Neutrophil (primary cell): ENCODE results near the gene C14orf180.

Experiments used
- H3K27ac ChIP-seq: fragments of 200-600 bp; sonication (generic); 2 replicates; pipeline ENCODE4 v1.5.1; 2016; ENCODE audit warnings: mild to moderate bottlenecking, moderate library complexity
- H3K27me3 ChIP-seq: fragments of 200-600 bp; sonication (generic); 2 replicates; pipeline ENCODE4 v1.6.0; 2016; ENCODE audit warnings: mild to moderate bottlenecking
- H3K36me3 ChIP-seq: fragments of 200-600 bp; sonication (generic); 2 replicates; pipeline ENCODE4 v1.5.1; 2017
- H3K4me1 ChIP-seq, 2 experiments: fragments of 200-600 bp in 1 of 2; sonication (generic) in 1 of 2; 1 replicate in 1 of 2; 2 replicates in 1 of 2; pipeline versions ENCODE4 v1.5.1 to v1.6.1; 2013 to 2016; ENCODE audit warnings: low read depth in 1 of 2, low read length in 1 of 2, mild to moderate bottlenecking in 1 of 2, moderate library complexity in 1 of 2; ENCODE audit not compliant: control insufficient read depth in 1 of 2, insufficient read depth in 1 of 2
- H3K4me3 ChIP-seq, 2 experiments: fragments of 200-600 bp in 1 of 2; sonication (generic) in 1 of 2; 1 replicate in 1 of 2; 2 replicates in 1 of 2; pipeline ENCODE4 v1.5.1; 2013 to 2016; ENCODE audit warnings: low read depth in 1 of 2, low read length in 1 of 2, mild to moderate bottlenecking in 1 of 2, moderate library complexity in 1 of 2
- H3K9me3 ChIP-seq: fragments of 200-600 bp; sonication (generic); 2 replicates; pipeline ENCODE4 v1.5.1; 2016
- CTCF ChIP-seq: fragments of 200-600 bp; sonication (generic); IDR thresholded peaks from 2 replicates; pipeline ENCODE4 v1.5.1; 2016; ENCODE audit warnings: antibody characterized with exemption

The C14orf180 gene

GRCh38 chr14:104582005-104582404 lies 2.4 kb downstream of the C14orf180 start:
- no peak for TF ChIP-seq CTCF
- Histone ChIP-seq H3K27ac (no peak overlapping the region), H3K27me3 (peaks cover 10% of the 10 kb centered on the region), H3K4me1 (no peaks in the 10 kb centered on the region), H3K9me3 (no peaks in the 10 kb centered on the region), H3K36me3 (no peaks in the 10 kb centered on the region), H3K4me3 (no peak overlapping the region)

GRCh38 chr14:104582662-104583061 lies 3.1 kb downstream of the C14orf180 start:
- H3K27ac ChIP-seq = no peak overlapping the region
- H3K4me1 ChIP-seq = no peaks in the 10 kb centered on the region
- H3K27me3 ChIP-seq = peaks cover 10% of the 10 kb centered on the region
- no peaks in the 10 kb centered on the region for H3K9me3 ChIP-seq
- no peak overlapping the region for H3K4me3 ChIP-seq
- H3K36me3 ChIP-seq = no peaks in the 10 kb centered on the region
- no peak for TF ChIP-seq CTCF

GRCh38 chr14:104583424-104584306 lies 4.1 kb downstream of the C14orf180 start:
- Histone ChIP-seq H3K4me1 (no peaks in the 10 kb centered on the region), H3K36me3 (no peaks in the 10 kb centered on the region), H3K4me3 (no peak overlapping the region), H3K9me3 (no peaks in the 10 kb centered on the region), H3K27ac (no peak overlapping the region), H3K27me3 (peaks cover 4% of the 10 kb centered on the region)
- TF ChIP-seq CTCF = no peak

- H3K36me3 ChIP-seq = no peaks in the 10 kb centered on the region
Observed at GRCh38 chr14:104584557-104584956, 5.0 kb downstream of the C14orf180 start.

GRCh38 chr14:104585966-104586697 lies 6.6 kb downstream of the C14orf180 start:
- no peak overlapping the region for H3K4me3 ChIP-seq
- peaks cover 4% of the 10 kb centered on the region for H3K27me3 ChIP-seq
- H3K9me3 ChIP-seq = no peaks in the 10 kb centered on the region
- no peaks in the 10 kb centered on the region for H3K36me3 ChIP-seq
- H3K27ac ChIP-seq = no peak overlapping the region
- no peaks in the 10 kb centered on the region for H3K4me1 ChIP-seq
- no peak for TF ChIP-seq CTCF

More at GRCh38 chr14:104584557-104584956, 5.0 kb downstream of the C14orf180 start:
- no peak for TF ChIP-seq CTCF
- Histone ChIP-seq H3K9me3 (no peaks in the 10 kb centered on the region), H3K27ac (no peak overlapping the region), H3K4me1 (no peaks in the 10 kb centered on the region), H3K27me3 (peaks cover 4% of the 10 kb centered on the region), H3K4me3 (no peak overlapping the region)
